GM21447 (cell line): ENCODE measurements around the gene APOBEC2.

Experiments
- ATAC-seq: cut with Tn5 transposase; IDR thresholded peaks from one replicate; pipeline ENCODE4 v1.9.1; 2021; ENCODE audit not compliant: unreplicated experiment

APOBEC2 gene

GRCh38 chr6:41058783-41059181 is 5.8 kb downstream of the APOBEC2 start:
- no peak for ATAC-seq

- ATAC-seq, result no peak
Measured at GRCh38 chr6:41059556-41059955, 6.6 kb downstream of the APOBEC2 start.

- ATAC-seq, result no peak
Measured at GRCh38 chr6:41061196-41061726, 8.3 kb downstream of the APOBEC2 start.

GRCh38 chr6:41062056-41062455 is 9.1 kb downstream of the APOBEC2 start:
- no peak for ATAC-seq

- ATAC-seq, result no peak
Measured at GRCh38 chr6:41063884-41064285, 10.9 kb downstream of the APOBEC2 start.

- no peak for ATAC-seq
Measured at GRCh38 chr6:41064841-41065240, 11.8 kb downstream of the APOBEC2 start.

- no peak for ATAC-seq
Measured at GRCh38 chr6:41065550-41066026, 12.6 kb downstream of the APOBEC2 start.

- ATAC-seq, result no peak
Measured at GRCh38 chr6:41066867-41067304, 13.9 kb downstream of the APOBEC2 start.

- ATAC-seq, result no peak
Measured at GRCh38 chr6:41071501-41071922, 18.5 kb downstream of the APOBEC2 start.

GRCh38 chr6:41071923-41072835 is 19.2 kb downstream of the APOBEC2 start, which contains the start of gene OARD1:
Gene OARD1 (minus strand): TSS chr6:41072356. CDS start chr6:41071634, 722 bp downstream.
- peak; percentile 68 for ATAC-seq

- ATAC-seq, result peak; percentile 55
Measured at GRCh38 chr6:41072836-41073202, 19.8 kb downstream of the APOBEC2 start, which contains the start of gene NFYA. Gene NFYA (plus strand): TSS chr6:41072974. CDS start chr6:41079090, 6,116 bp downstream.

- ATAC-seq, result peak; percentile 29
Measured at GRCh38 chr6:41073203-41073967, 20.4 kb downstream of the APOBEC2 start.

GRCh38 chr6:41073968-41074691 is 21.1 kb downstream of the APOBEC2 start:
- ATAC-seq, result no peak

GRCh38 chr6:41074692-41075436 is 21.9 kb downstream of the APOBEC2 start:
- no peak for ATAC-seq

- ATAC-seq, result no peak
Measured at GRCh38 chr6:41075651-41076626, 22.9 kb downstream of the APOBEC2 start.

GRCh38 chr6:41077536-41077935 is 24.5 kb downstream of the APOBEC2 start:
- no peak for ATAC-seq

GRCh38 chr6:41078101-41078500 is 25.1 kb downstream of the APOBEC2 start:
- no peak for ATAC-seq

GRCh38 chr6:41079080-41079479 is 26.1 kb downstream of the APOBEC2 start:
- ATAC-seq, result no peak

GRCh38 chr6:41080621-41081020 is 27.6 kb downstream of the APOBEC2 start:
- no peak for ATAC-seq
